ENCODE measurements around the gene ST3GAL2.

GRCh38 chr16:70348991-70349390 is 89.9 kb downstream of the ST3GAL2 start:
- no peak for TF ChIP-seq POLR2A (IDR thresholded peaks at IDR 0.05; ENCODE audit: low read depth, low read length)
- no peak for TF ChIP-seq POLR2AphosphoS5 (IDR thresholded peaks at IDR 0.05; ENCODE audit: low read depth, low read length)
- TF ChIP-seq TAF1 (IDR thresholded peaks at IDR 0.05; ENCODE audit: low read depth, low read length), result no peak
